GM12892 (cell line): ENCODE results near the gene GCG.

ENCODE experiments used
- POLR2A ChIP-seq: IDR thresholded peaks from 2 replicates; pipeline ENCODE4 v1.6.1; 2011; ENCODE audit warnings: low read depth, low read length, control low read depth
- TAF1 ChIP-seq: IDR thresholded peaks from 2 replicates; pipeline ENCODE4 v1.6.1; 2011; ENCODE audit warnings: low read depth, mild to moderate bottlenecking, control low read depth, low read length, borderline replicate concordance

- TF ChIP-seq POLR2A (no peak), TAF1 (no peak)
Measured at GRCh38 chr2:162156149-162156548, 4.1 kb upstream of the GCG start.
